ENCODE measurements around the gene HMGXB4. TPM values are rescaled to one million over a fixed set of nuclear protein-coding genes. Genes with fewer than 3 reads are reported as not detected.

The HMGXB4 gene
- polyA plus RNA-seq, 6 donors from 2014 or later, result 12.1 to 20.9 (median 16.5) TPM

- Mint-ChIP-seq H3K4me3 (peak overlapping the region in 1 of 8 donors; percentile 34), H3K4me1 (peaks cover 0 to 11% (median 6%) of the 10 kb centered on the region in 3 donors), H3K27me3 (no peaks in the 10 kb centered on the region), H3K27ac (peak overlapping the region in 1 of 6 donors; percentile 39), H3K36me3 (peaks cover 1 to 22% of the 10 kb centered on the region in 2 donors), H3K9me3 (no peaks in the 10 kb centered on the region)
- ATAC-seq (ENCODE audit: low read depth in 2 of 2) (no peak), DNase-seq (no peak)
Observed at GRCh38 chr22:35274154-35274871, 17.0 kb downstream of the HMGXB4 start.

- no peak for DNase-seq
- H3K4me1 Mint-ChIP-seq, result peaks cover 0 to 16% (median 13%) of the 10 kb centered on the region in 3 donors
- H3K4me3 Mint-ChIP-seq, result no peak overlapping the region
- ATAC-seq (ENCODE audit: low read depth in 2 of 2), result no peak
- no peaks in the 10 kb centered on the region for H3K27me3 Mint-ChIP-seq
- peaks cover 10 to 19% of the 10 kb centered on the region in 2 donors for H3K36me3 Mint-ChIP-seq
- H3K27ac Mint-ChIP-seq, result no peak overlapping the region
- no peaks in the 10 kb centered on the region for H3K9me3 Mint-ChIP-seq
Observed at GRCh38 chr22:35275580-35275979, 18.3 kb downstream of the HMGXB4 start.

GRCh38 chr22:35276019-35276418, 18.7 kb downstream of the HMGXB4 start:
- peaks cover 11 to 23% of the 10 kb centered on the region in 2 donors for H3K36me3 Mint-ChIP-seq
- peaks cover 0 to 18% (median 15%) of the 10 kb centered on the region in 3 donors for H3K4me1 Mint-ChIP-seq

GRCh38 chr22:35288116-35288515, 30.8 kb downstream of the HMGXB4 start:
- DNase-seq (no peak), ATAC-seq (ENCODE audit: low read depth in 2 of 2) (no peak)
- no peaks in the 10 kb centered on the region for H3K9me3 Mint-ChIP-seq
- H3K36me3 Mint-ChIP-seq, result peaks cover 12 to 13% of the 10 kb centered on the region in 2 donors
- no peak overlapping the region for H3K27ac Mint-ChIP-seq
- H3K4me1 Mint-ChIP-seq, result no peaks in the 10 kb centered on the region
- no peak overlapping the region for H3K4me3 Mint-ChIP-seq
- no peaks in the 10 kb centered on the region for H3K27me3 Mint-ChIP-seq

More at GRCh38 chr22:35276019-35276418, 18.7 kb downstream of the HMGXB4 start:
- no peak for DNase-seq
- Mint-ChIP-seq H3K27ac (no peak overlapping the region), H3K4me3 (no peak overlapping the region), H3K27me3 (no peaks in the 10 kb centered on the region), H3K9me3 (no peaks in the 10 kb centered on the region)
- ATAC-seq (ENCODE audit: low read depth in 2 of 2), result no peak

GRCh38 chr22:35292786-35293185, 35.5 kb downstream of the HMGXB4 start:
- DNase-seq, result no peak
- peaks cover 18 to 26% of the 10 kb centered on the region in 2 donors for H3K36me3 Mint-ChIP-seq
- no peaks in the 10 kb centered on the region for H3K9me3 Mint-ChIP-seq
- H3K27me3 Mint-ChIP-seq, result no peaks in the 10 kb centered on the region
- H3K4me1 Mint-ChIP-seq, result no peaks in the 10 kb centered on the region
- no peak overlapping the region for H3K4me3 Mint-ChIP-seq
- peak overlapping the region in 1 of 6 donors; percentile 63 for H3K27ac Mint-ChIP-seq
- ATAC-seq (ENCODE audit: low read depth in 2 of 2), result no peak

GRCh38 chr22:35296051-35296450, 38.8 kb downstream of the HMGXB4 start:
- Mint-ChIP-seq H3K4me3 (peak overlapping the region in 1 of 8 donors; percentile 6), H3K27ac (no peak overlapping the region), H3K27me3 (no peaks in the 10 kb centered on the region), H3K4me1 (peaks cover 1 to 12% (median 9%) of the 10 kb centered on the region in 3 donors), H3K36me3 (peaks cover 12 to 26% of the 10 kb centered on the region in 2 donors), H3K9me3 (no peaks in the 10 kb centered on the region)
- ATAC-seq (ENCODE audit: low read depth in 2 of 2) (no peak), DNase-seq (no peak)

- peak; percentile 19 to 24 for ATAC-seq (ENCODE audit: low read depth in 2 of 2)
- Mint-ChIP-seq H3K36me3 (peaks cover 0 to 8% of the 10 kb centered on the region in 2 donors), H3K27ac (peak overlapping the region; percentile 96 to 100 (median 99))
Observed at GRCh38 chr22:35299217-35299672, 42.0 kb downstream of the HMGXB4 start.

GRCh38 chr22:35299673-35300499, 42.6 kb downstream of the HMGXB4 start, which contains the start of gene TOM1:
TSS of gene TOM1 (plus strand) at chr22:35299894. CDS start at chr22:35299929, 35 bp downstream.
- DNase-seq (peak; percentile 98), ATAC-seq (ENCODE audit: low read depth in 2 of 2) (peak; percentile 86 to 90)
- H3K4me3 Mint-ChIP-seq, result peak within 1 kb of the TSS; percentile 93 to 99 (median 96)
- no peaks in the 10 kb centered on the region for H3K27me3 Mint-ChIP-seq
- peak within 1 kb of the TSS; percentile 96 to 100 (median 99) for H3K27ac Mint-ChIP-seq
- peaks cover 12 to 36% (median 21%) of the 10 kb centered on the region in 3 donors for H3K4me1 Mint-ChIP-seq
- H3K9me3 Mint-ChIP-seq, result no peaks in the 10 kb centered on the region
- H3K36me3 Mint-ChIP-seq, result peaks cover 0 to 2% of the 10 kb centered on the region in 2 donors

More at GRCh38 chr22:35299217-35299672, 42.0 kb downstream of the HMGXB4 start:
- peaks cover 7 to 34% (median 17%) of the 10 kb centered on the region in 3 donors for H3K4me1 Mint-ChIP-seq
- H3K4me3 Mint-ChIP-seq, result peak overlapping the region; percentile 93 to 99 (median 96)
- no peak for DNase-seq
- no peaks in the 10 kb centered on the region for H3K9me3 Mint-ChIP-seq
- H3K27me3 Mint-ChIP-seq, result no peaks in the 10 kb centered on the region

- no peak for ATAC-seq (ENCODE audit: low read depth in 2 of 2)
- H3K4me3 Mint-ChIP-seq, result peak overlapping the region; percentile 29 to 97 (median 86)
- H3K36me3 Mint-ChIP-seq, result no peaks in the 10 kb centered on the region
- DNase-seq, result no peak
- no peaks in the 10 kb centered on the region for H3K9me3 Mint-ChIP-seq
- H3K4me1 Mint-ChIP-seq, result peaks cover 25 to 49% (median 27%) of the 10 kb centered on the region in 3 donors
- H3K27ac Mint-ChIP-seq, result peak overlapping the region in 4 of 6 donors; percentile 30 to 100 (median 82)
- no peaks in the 10 kb centered on the region for H3K27me3 Mint-ChIP-seq
Observed at GRCh38 chr22:35301372-35301874, 44.1 kb downstream of the HMGXB4 start.

GRCh38 chr22:35303029-35303624, 45.8 kb downstream of the HMGXB4 start:
- DNase-seq, result no peak
- Mint-ChIP-seq H3K27me3 (no peaks in the 10 kb centered on the region), H3K4me3 (peak overlapping the region in 3 of 8 donors; percentile 29 to 76 (median 44)), H3K27ac (peak overlapping the region in 2 of 6 donors; percentile 47 to 52), H3K9me3 (no peaks in the 10 kb centered on the region), H3K36me3 (no peaks in the 10 kb centered on the region), H3K4me1 (peaks cover 40 to 66% (median 44%) of the 10 kb centered on the region in 3 donors)
- ATAC-seq (ENCODE audit: low read depth in 2 of 2), result no peak

- peak overlapping the region in 1 of 6 donors; percentile 86 for H3K27ac Mint-ChIP-seq
- no peak for ATAC-seq (ENCODE audit: low read depth in 2 of 2)
- no peaks in the 10 kb centered on the region for H3K9me3 Mint-ChIP-seq
- H3K4me1 Mint-ChIP-seq, result peaks cover 52 to 83% (median 67%) of the 10 kb centered on the region in 3 donors
- peak overlapping the region in 1 of 8 donors; percentile 12 for H3K4me3 Mint-ChIP-seq
- H3K36me3 Mint-ChIP-seq, result no peaks in the 10 kb centered on the region
- H3K27me3 Mint-ChIP-seq, result no peaks in the 10 kb centered on the region
- no peak for DNase-seq
Observed at GRCh38 chr22:35305525-35306070, 48.3 kb downstream of the HMGXB4 start.

GRCh38 chr22:35306350-35306967, 49.2 kb downstream of the HMGXB4 start:
- Mint-ChIP-seq H3K27ac (peak overlapping the region in 4 of 6 donors; percentile 7 to 86 (median 42)), H3K4me1 (peaks cover 53 to 84% (median 69%) of the 10 kb centered on the region in 3 donors), H3K27me3 (no peaks in the 10 kb centered on the region), H3K4me3 (peak overlapping the region in 5 of 8 donors; percentile 12 to 53 (median 45)), H3K9me3 (no peaks in the 10 kb centered on the region), H3K36me3 (no peaks in the 10 kb centered on the region)
- ATAC-seq (ENCODE audit: low read depth in 2 of 2), result peak in 1 of 2 donors; percentile 49
- no peak for DNase-seq
